ENCODE measurements around the gene BCL2L15.

BCL2L15 gene

DNA sequence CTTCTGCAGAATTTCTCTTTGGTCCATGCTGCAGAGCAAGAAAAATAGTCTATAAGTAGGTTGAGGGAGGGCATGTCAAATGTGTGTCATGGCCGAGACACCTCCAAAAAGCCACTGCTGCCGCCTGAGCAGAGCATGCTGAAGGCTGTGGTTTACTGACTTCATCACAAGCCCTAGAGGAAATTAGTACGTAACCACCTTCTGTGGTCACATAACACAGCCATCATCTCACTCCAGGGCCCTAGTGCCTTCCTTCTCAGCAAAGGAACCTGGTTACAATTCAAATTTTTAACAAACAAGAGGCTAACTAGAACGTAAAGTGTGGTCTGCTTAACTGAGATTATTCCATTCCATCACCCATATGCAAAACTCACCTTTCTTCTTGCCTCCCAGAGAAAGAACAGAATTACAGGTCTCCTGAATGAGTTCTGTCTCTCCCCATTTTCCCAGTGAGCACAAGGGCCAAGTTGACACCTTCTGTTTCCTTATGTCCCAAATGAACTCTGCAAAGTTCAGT lies 15.7 kb downstream of the BCL2L15 start, which contains the start of gene PTPN22:
PTPN22 (minus strand) TSS at position 116 of the 517 bp plus-strand sequence.
- peak within 1 kb of the TSS; percentile 40 for H3K9ac ChIP-seq (ENCODE audit: insufficient read length)
- DNase-seq (ENCODE audit: low read depth, low spot score), result no peak

DNA sequence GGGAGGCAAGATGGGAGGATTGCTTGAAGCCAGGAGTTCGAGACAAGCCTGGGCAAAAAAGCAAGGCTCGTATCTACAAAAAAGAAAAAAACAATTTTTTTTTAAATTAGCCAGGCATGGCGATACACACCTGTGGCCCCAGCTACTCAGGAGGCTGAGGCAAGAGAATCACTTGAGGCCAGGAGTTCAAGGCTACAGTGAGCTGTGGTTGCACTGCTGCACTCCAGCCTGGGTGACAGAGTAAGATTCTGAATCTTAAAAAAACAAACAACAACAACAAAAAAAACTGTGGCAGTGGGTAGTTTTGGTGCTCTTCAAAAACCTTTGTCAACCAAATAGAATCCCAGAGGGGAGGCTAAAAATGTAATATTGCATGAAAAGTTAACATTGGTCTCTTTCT lies 16.6 kb downstream of the BCL2L15 start:
- no peak overlapping the region for H3K27ac ChIP-seq
- no peaks in the 10 kb centered on the region for H3K9me3 ChIP-seq (ENCODE audit: low read depth, low read length)
- peak overlapping the region; percentile 40 for H3K9ac ChIP-seq (ENCODE audit: insufficient read length)
- no peaks in the 10 kb centered on the region for H3K36me3 ChIP-seq (ENCODE audit: insufficient read depth, low read length)
- TF ChIP-seq EZH2 (IDR thresholded peaks at IDR 0.05) (no peak), FOXP2 (optimal IDR thresholded peaks at IDR 0.05; ENCODE audit: control extremely low read depth, extremely low read length, insufficient read depth) (no peak), POLR2AphosphoS5 (IDR thresholded peaks at IDR 0.05; ENCODE audit: borderline replicate concordance, low read depth, low read length) (no peak)
- H3K4me3 ChIP-seq, result peak overlapping the region; percentile 68
- no peak for DNase-seq (ENCODE audit: low read depth, low spot score)

More for the DNA sequence above, 15.7 kb downstream of the BCL2L15 start, which contains the start of gene PTPN22:
- no peaks in the 10 kb centered on the region for H3K36me3 ChIP-seq (ENCODE audit: insufficient read depth, low read length)
- H3K4me3 ChIP-seq, result peak within 1 kb of the TSS; percentile 68
- H3K9me3 ChIP-seq (ENCODE audit: low read depth, low read length), result no peaks in the 10 kb centered on the region
- H3K27ac ChIP-seq, result peak within 1 kb of the TSS; percentile 82
- TF ChIP-seq EZH2 (IDR thresholded peaks at IDR 0.05) (no peak), POLR2AphosphoS5 (IDR thresholded peaks at IDR 0.05; ENCODE audit: borderline replicate concordance, low read depth, low read length) (no peak), FOXP2 (optimal IDR thresholded peaks at IDR 0.05; ENCODE audit: control extremely low read depth, extremely low read length, insufficient read depth) (no peak)

DNA sequence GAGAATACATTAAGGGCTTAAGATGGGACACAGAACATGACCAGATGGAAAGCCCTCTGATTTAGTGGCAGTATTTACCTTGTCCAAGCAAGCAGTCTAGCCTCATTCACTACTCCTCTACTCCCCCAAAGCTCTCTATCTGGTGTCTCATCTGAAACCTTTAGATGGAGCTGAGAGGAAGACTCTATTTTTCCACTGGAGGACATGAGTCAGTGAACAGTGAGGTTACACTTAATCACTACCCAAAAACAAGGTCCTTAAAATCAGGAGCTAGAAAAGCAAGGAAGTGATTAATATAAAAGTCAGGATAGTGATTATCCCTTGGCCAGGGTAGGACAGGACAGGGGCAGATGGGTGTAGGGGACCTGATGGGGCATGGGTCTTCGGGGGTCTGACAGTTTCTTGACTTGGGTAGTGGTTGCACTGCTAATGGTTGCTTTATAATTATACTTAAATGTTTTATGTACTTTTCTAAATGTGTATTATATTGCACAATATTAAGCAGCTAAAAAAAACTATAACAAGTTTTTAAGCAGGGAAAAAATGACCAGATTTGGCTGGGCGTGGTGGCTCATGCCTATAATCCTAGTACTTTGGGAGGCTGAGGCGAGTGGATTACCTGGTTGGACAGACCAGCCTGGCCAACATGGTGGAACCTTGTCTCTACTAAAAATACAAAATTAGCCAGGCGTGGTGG lies 18.8 kb downstream of the BCL2L15 start:
- TF ChIP-seq POLR2AphosphoS5 (IDR thresholded peaks at IDR 0.05; ENCODE audit: borderline replicate concordance, low read depth, low read length) (no peak), FOXP2 (optimal IDR thresholded peaks at IDR 0.05; ENCODE audit: control extremely low read depth, extremely low read length, insufficient read depth) (no peak), EZH2 (IDR thresholded peaks at IDR 0.05) (no peak)
- H3K9me3 ChIP-seq (ENCODE audit: low read depth, low read length), result no peaks in the 10 kb centered on the region
- no peaks in the 10 kb centered on the region for H3K36me3 ChIP-seq (ENCODE audit: insufficient read depth, low read length)
- H3K9ac ChIP-seq (ENCODE audit: insufficient read length), result no peak overlapping the region
- H3K4me3 ChIP-seq, result no peak overlapping the region
- H3K27ac ChIP-seq, result no peak overlapping the region
- DNase-seq (ENCODE audit: low read depth, low spot score), result no peak

DNA sequence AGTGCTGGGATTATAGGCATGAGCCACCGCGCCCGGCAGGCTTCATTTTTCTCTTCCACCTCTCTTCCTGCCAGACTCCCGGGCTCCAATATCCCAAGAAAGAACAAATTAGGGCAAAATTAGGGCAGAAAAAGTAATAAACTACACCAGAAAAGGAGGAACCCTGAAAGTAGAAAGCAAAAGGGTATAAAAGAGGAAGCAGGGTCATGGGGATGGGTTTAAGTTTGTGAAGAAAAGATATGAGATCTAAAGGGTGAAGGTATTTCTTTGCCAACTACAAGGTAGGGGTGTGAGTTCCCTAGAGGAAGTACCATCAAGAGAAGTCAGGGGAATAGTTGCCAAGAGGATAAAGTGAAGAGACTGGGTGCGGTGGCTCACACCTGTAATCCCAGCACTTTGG lies 25.7 kb downstream of the BCL2L15 start:
- Histone ChIP-seq H3K36me3 (ENCODE audit: insufficient read depth, low read length) (no peaks in the 10 kb centered on the region), H3K9ac (ENCODE audit: insufficient read length) (no peak overlapping the region), H3K27ac (no peak overlapping the region), H3K4me3 (no peak overlapping the region), H3K9me3 (ENCODE audit: low read depth, low read length) (no peaks in the 10 kb centered on the region)
- DNase-seq (ENCODE audit: low read depth, low spot score), result no peak
- no peak for TF ChIP-seq POLR2AphosphoS5 (IDR thresholded peaks at IDR 0.05; ENCODE audit: borderline replicate concordance, low read depth, low read length)
- no peak for TF ChIP-seq FOXP2 (optimal IDR thresholded peaks at IDR 0.05; ENCODE audit: control extremely low read depth, extremely low read length, insufficient read depth)
- TF ChIP-seq EZH2 (IDR thresholded peaks at IDR 0.05), result no peak

DNA sequence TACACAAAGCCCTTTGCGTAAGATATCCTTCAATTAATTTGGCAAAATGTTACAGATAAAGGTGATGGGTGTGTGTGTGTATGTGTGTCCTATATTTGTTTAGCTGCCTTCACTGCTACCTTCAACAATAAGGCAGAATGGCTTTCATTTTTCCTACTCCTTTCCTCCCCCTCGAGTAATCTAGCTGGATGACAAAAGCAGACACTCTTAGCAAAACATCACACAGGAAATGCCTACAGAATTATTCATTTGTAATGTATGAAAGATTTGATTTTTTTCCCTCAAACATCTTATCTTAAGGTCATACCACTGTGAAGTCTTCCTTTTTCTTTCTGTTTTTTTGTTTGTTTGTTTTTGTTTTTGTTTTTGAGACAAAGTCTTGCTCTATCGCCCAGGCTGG lies 26.5 kb downstream of the BCL2L15 start:
- Histone ChIP-seq H3K9ac (ENCODE audit: insufficient read length) (peak overlapping the region; percentile 66), H3K36me3 (ENCODE audit: insufficient read depth, low read length) (no peaks in the 10 kb centered on the region), H3K4me3 (peak overlapping the region; percentile 14; the same call in 1 of the 2 replicates), H3K27ac (peak overlapping the region; percentile 95), H3K9me3 (ENCODE audit: low read depth, low read length) (no peaks in the 10 kb centered on the region)
- DNase-seq (ENCODE audit: low read depth, low spot score), result no peak
- TF ChIP-seq FOXP2 (optimal IDR thresholded peaks at IDR 0.05; ENCODE audit: control extremely low read depth, extremely low read length, insufficient read depth) (no peak), EZH2 (IDR thresholded peaks at IDR 0.05) (no peak), POLR2AphosphoS5 (IDR thresholded peaks at IDR 0.05; ENCODE audit: borderline replicate concordance, low read depth, low read length) (no peak)

DNA sequence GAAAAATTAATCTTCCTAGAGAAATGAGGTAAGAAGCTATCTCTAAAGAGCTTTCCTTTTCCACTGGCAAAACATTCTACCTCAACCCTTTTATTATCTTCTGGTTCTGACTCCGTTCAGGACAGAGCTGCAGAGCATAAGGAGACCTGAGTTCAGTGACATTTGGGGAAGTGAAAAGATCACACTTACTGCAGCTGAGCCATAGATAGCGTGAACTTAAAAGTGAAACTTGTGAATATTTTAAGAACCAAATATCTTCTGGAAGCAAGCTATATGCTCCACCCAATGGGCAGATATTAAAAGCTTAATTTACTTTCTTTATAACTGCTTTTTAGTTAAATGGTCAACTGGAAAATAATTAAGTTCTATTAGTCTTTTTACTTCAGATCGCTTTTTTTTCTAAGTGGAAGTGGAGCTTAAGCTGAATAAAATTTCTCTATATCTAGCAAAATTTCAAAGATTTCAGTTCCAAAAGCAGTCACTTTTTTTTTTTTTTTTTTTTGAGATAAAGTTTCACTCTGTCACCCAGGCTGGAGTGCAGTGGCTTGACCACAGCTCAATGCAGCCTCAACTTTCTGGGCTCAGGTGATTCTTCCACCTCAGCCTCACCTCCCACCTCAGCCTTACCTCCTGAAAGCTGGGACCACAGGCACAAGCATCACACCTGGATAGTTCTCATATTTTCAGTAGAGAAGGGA lies 27.8 kb downstream of the BCL2L15 start:
- H3K9me3 ChIP-seq (ENCODE audit: low read depth, low read length), result no peaks in the 10 kb centered on the region
- peak overlapping the region; percentile 58 for H3K9ac ChIP-seq (ENCODE audit: insufficient read length)
- H3K4me3 ChIP-seq, result peak overlapping the region; percentile 19
- DNase-seq (ENCODE audit: low read depth, low spot score), result no peak
- peaks cover 5% of the 10 kb centered on the region for H3K36me3 ChIP-seq (ENCODE audit: insufficient read depth, low read length)
- H3K27ac ChIP-seq, result peak overlapping the region; percentile 95
- TF ChIP-seq FOXP2 (optimal IDR thresholded peaks at IDR 0.05; ENCODE audit: control extremely low read depth, extremely low read length, insufficient read depth) (no peak), EZH2 (IDR thresholded peaks at IDR 0.05) (no peak), POLR2AphosphoS5 (IDR thresholded peaks at IDR 0.05; ENCODE audit: borderline replicate concordance, low read depth, low read length) (no peak)

DNA sequence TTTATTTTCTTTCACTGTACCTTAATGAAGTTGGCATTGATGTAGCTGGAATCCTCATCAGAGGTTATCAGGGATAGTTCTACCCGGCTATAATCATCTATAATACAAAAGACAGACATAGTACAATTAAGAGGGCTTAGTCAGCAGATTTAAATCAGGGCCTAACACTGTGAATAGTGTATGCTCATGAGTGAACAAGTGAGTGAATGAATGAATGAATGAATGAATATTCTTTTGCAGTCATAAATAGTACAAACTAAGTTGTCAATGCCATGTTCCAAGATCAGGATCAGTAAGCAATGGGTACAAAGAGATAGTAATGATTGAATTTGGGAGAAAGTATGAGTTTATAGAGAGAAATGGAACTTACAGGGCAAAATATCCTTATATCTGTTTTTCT lies 28.4 kb downstream of the BCL2L15 start:
- DNase-seq (ENCODE audit: low read depth, low spot score), result no peak
- H3K9ac ChIP-seq (ENCODE audit: insufficient read length), result peak overlapping the region; percentile 58
- H3K9me3 ChIP-seq (ENCODE audit: low read depth, low read length), result no peaks in the 10 kb centered on the region
- H3K4me3 ChIP-seq, result peak overlapping the region; percentile 19
- peak overlapping the region; percentile 95 for H3K27ac ChIP-seq
- peaks cover 11% of the 10 kb centered on the region for H3K36me3 ChIP-seq (ENCODE audit: insufficient read depth, low read length)
- TF ChIP-seq POLR2AphosphoS5 (IDR thresholded peaks at IDR 0.05; ENCODE audit: borderline replicate concordance, low read depth, low read length) (no peak), EZH2 (IDR thresholded peaks at IDR 0.05) (no peak), FOXP2 (optimal IDR thresholded peaks at IDR 0.05; ENCODE audit: control extremely low read depth, extremely low read length, insufficient read depth) (no peak)

DNA sequence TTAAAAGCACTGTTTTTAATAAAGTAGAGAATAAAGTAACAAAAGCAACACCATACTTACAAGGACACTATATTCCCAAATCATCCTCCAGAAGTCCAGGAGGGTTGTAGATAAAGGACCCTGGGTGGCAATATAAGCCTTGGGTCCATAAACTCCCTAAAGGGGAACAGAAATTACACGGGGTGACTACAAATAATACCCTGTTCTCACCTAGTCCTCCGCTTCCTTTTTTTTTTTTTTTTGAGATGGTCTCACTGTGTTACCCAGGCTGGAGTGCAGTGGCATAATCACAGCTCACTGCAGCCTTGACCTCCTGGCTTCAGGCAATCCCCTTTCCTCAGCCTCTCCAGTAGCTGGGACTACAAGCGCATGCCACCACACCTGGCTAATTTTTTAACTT lies 29.0 kb downstream of the BCL2L15 start:
- no peak overlapping the region for H3K4me3 ChIP-seq
- peak overlapping the region; percentile 95 for H3K27ac ChIP-seq
- no peak for DNase-seq (ENCODE audit: low read depth, low spot score)
- H3K9me3 ChIP-seq (ENCODE audit: low read depth, low read length), result no peaks in the 10 kb centered on the region
- peaks cover 11% of the 10 kb centered on the region for H3K36me3 ChIP-seq (ENCODE audit: insufficient read depth, low read length)
- H3K9ac ChIP-seq (ENCODE audit: insufficient read length), result no peak overlapping the region
- TF ChIP-seq FOXP2 (optimal IDR thresholded peaks at IDR 0.05; ENCODE audit: control extremely low read depth, extremely low read length, insufficient read depth), result no peak
- no peak for TF ChIP-seq EZH2 (IDR thresholded peaks at IDR 0.05)
- no peak for TF ChIP-seq POLR2AphosphoS5 (IDR thresholded peaks at IDR 0.05; ENCODE audit: borderline replicate concordance, low read depth, low read length)

Data from SK-N-MC (cell line).